H1 (cell line): ENCODE results near the gene HOXB4. TPM values are rescaled to one million over a fixed set of nuclear protein-coding genes. Genes with fewer than 3 reads are reported as not detected.

Experiments used
- CTCF ChIA-PET: fragments of 300-600 bp; sonication (Branson Sonifier 250); formaldehyde crosslinking; loops from one replicate; lab custom pipeline; 2021; ENCODE audit not compliant: partially characterized antibody; lab: Charles Lee
- POLR2A ChIA-PET: fragments of 300-600 bp; sonication (Branson Sonifier 250); formaldehyde crosslinking; loops from one replicate; lab custom pipeline; 2021; ENCODE audit warnings: inconsistent platforms; ENCODE audit not compliant: partially characterized antibody; lab: Charles Lee
- DNase-seq, 2 experiments: peaks; one replicate each; pipeline versions ENCODE4 v3.0.0 to v3.0.0-alpha.2; 2010 to 2022; ENCODE audit warnings: low spot score in 2 of 2, low read depth in 1 of 2, mixed read lengths in 1 of 2
- FAIRE-seq: peaks from 2 replicates; lab custom pipeline; 2011; peaks lifted over from hg19 to GRCh38; lab: Jason Lieb, UNC
- H2AFZ ChIP-seq: 2 replicates; pipeline ENCODE4 v1.8.1; 2012; ENCODE audit warnings: low read length, inconsistent platforms
- H2AK5ac ChIP-seq: 2 replicates; pipeline ENCODE4 v1.6.1; 2013; ENCODE audit warnings: low read depth, low read length
- H2BK120ac ChIP-seq: replicated peaks from 2 replicates; pipeline ENCODE3; 2013; ENCODE audit warnings: low read depth, low read length, inconsistent platforms
- H2BK12ac ChIP-seq: 2 replicates; pipeline ENCODE4 v1.6.1; 2013; ENCODE audit warnings: low read depth, low read length
- H2BK15ac ChIP-seq: 2 replicates; pipeline ENCODE4 v1.6.1; 2013; ENCODE audit warnings: low read length
- H2BK20ac ChIP-seq: 2 replicates; pipeline ENCODE4 v1.6.1; 2013; ENCODE audit warnings: low read length
- H2BK5ac ChIP-seq: 2 replicates; pipeline ENCODE4 v1.6.1; 2013; ENCODE audit warnings: low read depth, low read length
- H3K14ac ChIP-seq: 2 replicates; pipeline ENCODE4 v1.6.1; 2013; ENCODE audit warnings: inconsistent platforms; ENCODE audit not compliant: insufficient read length
- H3K18ac ChIP-seq: 2 replicates; pipeline ENCODE4 v1.6.1; 2013; ENCODE audit warnings: low read length; ENCODE audit errors: extremely low read depth
- H3K23ac ChIP-seq: 2 replicates; pipeline ENCODE4 v1.6.1; 2013; ENCODE audit warnings: inconsistent platforms; ENCODE audit not compliant: insufficient read length
- H3K23me2 ChIP-seq: 2 replicates; pipeline ENCODE4 v1.6.1; 2013; ENCODE audit warnings: low read depth, low read length
- H3K27ac ChIP-seq: 2 replicates; pipeline ENCODE4 v1.6.1; 2011; ENCODE audit warnings: low read depth, low read length, inconsistent platforms
- H3K27me3 ChIP-seq, 4 experiments: replicated peaks in 1 of 4; 1 replicate in 1 of 4; 2 replicates in 3 of 4; pipeline versions ENCODE4 v1.6.1 to v1.8.1; 2011 to 2013; ENCODE audit warnings: low read length in 3 of 4, mild to moderate bottlenecking in 3 of 4, inconsistent platforms in 2 of 4, mixed read lengths in 2 of 4, moderate library complexity in 1 of 4; ENCODE audit not compliant: control insufficient read depth in 3 of 4, insufficient read depth in 3 of 4; ENCODE audit errors: extremely low read depth in 1 of 4
- H3K36me3 ChIP-seq, 4 experiments: 2 replicates each; pipeline versions ENCODE4 v1.6.1 to v1.8.1; 2011 to 2013; ENCODE audit warnings: mild to moderate bottlenecking in 4 of 4, low read length in 3 of 4, moderate library complexity in 2 of 4, control low read depth in 1 of 4, inconsistent platforms in 1 of 4; ENCODE audit not compliant: insufficient read depth in 4 of 4, control insufficient read depth in 2 of 4
- H3K4ac ChIP-seq: replicated peaks from 2 replicates; pipeline ENCODE3; 2013; ENCODE audit warnings: low read length, low read depth, mixed read lengths, inconsistent platforms; ENCODE audit not compliant: insufficient read length
- H3K4me1 ChIP-seq, 4 experiments: replicated peaks in 1 of 4; 1 replicate in 1 of 4; 2 replicates in 3 of 4; pipeline versions ENCODE4 v1.6.1 to v1.8.1; 2011 to 2013; ENCODE audit warnings: low read length in 3 of 4, inconsistent platforms in 2 of 4, mixed read lengths in 1 of 4; ENCODE audit not compliant: insufficient read depth in 4 of 4, control insufficient read depth in 3 of 4
- H3K4me2 ChIP-seq, 2 experiments: 2 replicates each; pipeline versions ENCODE4 v1.6.1 to v1.8.1; 2011 to 2013; ENCODE audit warnings: low read depth in 2 of 2, low read length in 2 of 2, control low read depth in 1 of 2, inconsistent platforms in 1 of 2, mild to moderate bottlenecking in 1 of 2; ENCODE audit not compliant: insufficient read depth in 1 of 2
- H3K4me3 ChIP-seq, 4 experiments: fragments of 200-600, 300-600 bp in 1 of 4; sonication (generic), shearing (Covaris generic), sonication (Bioruptor Twin) in 1 of 4; 2 replicates each; pipeline versions ENCODE4 v1.5.1 to v1.8.1; 2011 to 2016; ENCODE audit warnings: low read length in 4 of 4, low read depth in 3 of 4, control low read depth in 2 of 4, inconsistent platforms in 2 of 4, mild to moderate bottlenecking in 2 of 4, mixed read lengths in 1 of 4, moderate library complexity in 1 of 4; ENCODE audit not compliant: insufficient read depth in 2 of 4; ENCODE audit errors: extremely low read depth in 1 of 4
- H3K56ac ChIP-seq: replicated peaks from 2 replicates; pipeline ENCODE3; 2013; ENCODE audit warnings: low read depth, mild to moderate bottlenecking, mixed read lengths, low read length, inconsistent platforms; ENCODE audit not compliant: insufficient read length
- H3K79me1 ChIP-seq: 2 replicates; pipeline ENCODE4 v1.6.1; 2013; ENCODE audit warnings: low read depth, low read length, control low read depth
- H3K79me2 ChIP-seq, 2 experiments: 2 replicates each; pipeline versions ENCODE4 v1.6.1 to v1.8.1; 2012 to 2013; ENCODE audit warnings: low read length in 2 of 2, mild to moderate bottlenecking in 2 of 2, inconsistent platforms in 1 of 2; ENCODE audit not compliant: insufficient read depth in 2 of 2, control insufficient read depth in 1 of 2
- H3K9ac ChIP-seq, 4 experiments: replicated peaks in 1 of 4; 1 replicate in 1 of 4; 2 replicates in 3 of 4; pipeline versions ENCODE4 v1.6.1 to v1.8.1; 2011 to 2013; ENCODE audit warnings: low read depth in 3 of 4, low read length in 3 of 4, control low read depth in 2 of 4, mild to moderate bottlenecking in 2 of 4, moderate library complexity in 2 of 4, inconsistent platforms in 1 of 4; ENCODE audit errors: extremely low read depth in 1 of 4
- H3K9me3 ChIP-seq, 2 experiments: 2 replicates each; pipeline versions ENCODE4 v1.6.1 to v1.8.1; 2012 to 2013; ENCODE audit warnings: mild to moderate bottlenecking in 2 of 2, moderate library complexity in 2 of 2, control low read depth in 1 of 2, inconsistent platforms in 1 of 2, low read depth in 1 of 2, low read length in 1 of 2, mixed read lengths in 1 of 2; ENCODE audit not compliant: insufficient read depth in 2 of 2
- H4K20me1 ChIP-seq, 2 experiments: replicated peaks in 1 of 2; 2 replicates each; pipeline versions ENCODE3 to v1.8.1; 2011 to 2013; ENCODE audit warnings: inconsistent platforms in 2 of 2, low read length in 2 of 2, mild to moderate bottlenecking in 1 of 2; ENCODE audit not compliant: insufficient read depth in 2 of 2, control insufficient read depth in 1 of 2
- H4K5ac ChIP-seq: 2 replicates; pipeline ENCODE4 v1.6.1; 2013; ENCODE audit warnings: low read length, low read depth, mixed read lengths, inconsistent platforms; ENCODE audit not compliant: insufficient read length
- H4K8ac ChIP-seq: 2 replicates; pipeline ENCODE4 v1.8.0; 2013; ENCODE audit warnings: mild to moderate bottlenecking, moderate library complexity, low read length, inconsistent platforms; ENCODE audit not compliant: insufficient read depth; ENCODE audit errors: extremely low read depth
- H4K91ac ChIP-seq: replicated peaks from 2 replicates; pipeline ENCODE3; 2013; ENCODE audit warnings: low read length, mixed read lengths, inconsistent platforms; ENCODE audit not compliant: insufficient read length
- CTBP2 ChIP-seq: IDR thresholded peaks from 2 replicates; pipeline ENCODE4 v1.7.0; 2011; ENCODE audit warnings: borderline replicate concordance, mild to moderate bottlenecking, moderate library complexity, mixed read lengths, low read length; ENCODE audit not compliant: insufficient read depth, insufficient read length
- EGR1 ChIP-seq: IDR thresholded peaks from 2 replicates; pipeline ENCODE4 v1.6.1; 2011; ENCODE audit warnings: low read depth, low read length, borderline replicate concordance
- RBBP5 ChIP-seq: IDR thresholded peaks from 2 replicates; pipeline ENCODE4 v1.7.1; 2012; ENCODE audit warnings: low read depth, mild to moderate bottlenecking, inconsistent platforms, low read length, moderate library complexity, borderline replicate concordance
- SP2 ChIP-seq: IDR thresholded peaks from 2 replicates; pipeline ENCODE4 v1.6.1; 2012; ENCODE audit warnings: mild to moderate bottlenecking, low read length, inconsistent platforms
- TBP ChIP-seq: IDR thresholded peaks from 2 replicates; pipeline ENCODE4 v1.6.1; 2011; ENCODE audit warnings: low read depth, low read length, improper control_type of control experiment
- YY1 ChIP-seq: IDR thresholded peaks from 2 replicates; pipeline ENCODE4 v1.6.1; 2011; ENCODE audit warnings: low read depth, mild to moderate bottlenecking, low read length
- WGBS, 2 experiments: shearing (Covaris generic) in 1 of 2; methylation state at CpG; one replicate each; pipeline versions ENCODE4 v1.1.6 to v1.1.7; 2013 to 2015; ENCODE audit warnings: low lambda C conversion rate in 2 of 2, mixed read lengths in 2 of 2, inconsistent platforms in 1 of 2, low coverage in 1 of 2, missing lambda C conversion rate in 1 of 2; ENCODE audit not compliant: insufficient replicate concordance in 2 of 2, insufficient coverage in 1 of 2, insufficient read length in 1 of 2; ENCODE audit errors: extremely low coverage in 1 of 2, missing lambda C conversion rate in 1 of 2; 5-methylcytosine and 5-hydroxymethylcytosine counted together
- polyA plus RNA-seq, 7 experiments: library from polyadenylated mRNA; depleted of rRNA in 3 of 7; stranded (reverse) in 5 of 7; unstranded in 2 of 7; fragments of >200 nt in 5 of 7; fragments of 200-250 nt in 2 of 7; gene quantifications; 1 replicate in 5 of 7; 2 replicates in 1 of 7; 4 replicates in 1 of 7; pipeline versions ENCODE4 v1.2.1 to v1.2.3, GENCODE V29; 2011 to 2013; ENCODE audit warnings: missing spikeins in 2 of 7, mixed read lengths in 2 of 7
- total RNA-seq: library from RNA; stranded (reverse); fragmentation: NEBNext Ultra II Directional; extraction: Animal tissue kit (Norgen Biotek cat#: 25700); gene quantifications from 2 replicates; pipeline ENCODE4 v1.2.1, GENCODE V29; 2021
- TF ChIP-seq, protein P1 (sequence below): IDR thresholded peaks from 2 replicates; pipeline ENCODE4 v1.6.1; 2011; ENCODE audit warnings: low read length, improper control_type of control experiment
- TF ChIP-seq, protein P2 (sequence below), 3 experiments: IDR thresholded peaks; 1 replicate in 2 of 3; 2 replicates in 1 of 3; pipeline versions ENCODE4 v1.5.1 to v1.6.1; 2011; ENCODE audit warnings: low read length in 3 of 3, mild to moderate bottlenecking in 3 of 3, inconsistent platforms in 2 of 3, low read depth in 1 of 3, moderate library complexity in 1 of 3; ENCODE audit not compliant: insufficient read depth in 1 of 3; ENCODE audit errors: control extremely low read depth in 1 of 3

The HOXB4 gene
- total and polyA plus RNA-seq, 2 of the 8 experiments (the other 6 are each of a cell fraction or from before 2014, with no cell fraction given) = not detected

DNA sequence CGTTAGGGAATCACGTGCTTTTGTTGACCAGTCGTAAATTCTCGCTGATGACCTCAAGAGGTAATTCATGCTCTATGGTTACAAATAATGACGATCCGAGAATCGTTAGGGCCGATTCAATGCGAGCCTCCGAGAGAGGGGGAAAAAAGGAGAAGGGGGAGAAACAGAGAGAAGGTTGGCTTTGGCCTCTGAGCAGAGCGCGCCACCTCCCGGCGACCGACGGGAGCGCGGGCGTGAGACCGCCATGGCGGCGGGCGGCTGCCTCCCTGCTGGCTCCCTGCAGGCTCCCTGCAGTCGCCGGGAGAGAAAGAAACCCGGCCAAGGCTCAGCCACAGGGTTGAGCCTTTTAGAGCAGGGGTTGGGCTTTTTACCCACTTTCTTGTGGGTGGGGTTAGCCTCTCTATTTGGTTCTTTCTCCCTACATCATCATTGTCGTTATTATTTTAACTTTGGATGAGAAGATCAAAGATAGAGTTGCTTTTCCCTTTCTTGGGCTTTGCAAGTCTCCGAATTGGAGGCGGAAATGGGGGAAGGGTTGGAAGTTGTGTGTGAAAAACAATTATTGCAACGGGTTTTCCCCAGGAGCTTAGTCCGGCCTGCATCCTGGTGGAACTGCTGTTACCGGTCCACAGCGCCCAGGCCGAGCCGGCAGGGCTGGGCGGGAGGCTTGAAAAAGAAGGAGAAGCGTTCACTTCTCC, 15.8 kb upstream of the HOXB4 start:
- no peak overlapping the region for H2BK15ac ChIP-seq
- no peak overlapping the region for H2BK5ac ChIP-seq
- H2AFZ ChIP-seq = no peak overlapping the region
- H3K9ac ChIP-seq = no peak overlapping the region
- peak; percentile 51 to 95 for DNase-seq
- H3K23me2 ChIP-seq = no peaks in the 10 kb centered on the region; the same call in 1 of the 2 replicates
- CTCF ChIA-PET = interaction anchor here (0.7 to 7.0 kb wide), 39 partner anchors 15 to 435 kb away, joined by 3 to 53 read pairs (median 5); partner anchors contain the start of gene HOXB9
- no peak overlapping the region for H3K14ac ChIP-seq
- H3K56ac ChIP-seq = no peak overlapping the region
- H4K91ac ChIP-seq = no peak overlapping the region
- no peak for FAIRE-seq
- no peak overlapping the region for H3K23ac ChIP-seq
- H3K27ac ChIP-seq = no peak overlapping the region
- no peaks in the 10 kb centered on the region for H3K79me2 ChIP-seq
- 4% methylated on average over 33 of the region's 37 CpGs; no CpG with 5 or more reads in 1 of the 2 experiments for WGBS, 2 experiments
- no peak overlapping the region for H2BK12ac ChIP-seq
- H3K4me3 ChIP-seq = no peak overlapping the region
- POLR2A ChIA-PET = no interaction called here
- H3K4me1 ChIP-seq = peaks cover 0 to 12% (median 4%) of the 10 kb centered on the region in 4 experiments; a peak in 5 of 7 replicates
- no peak overlapping the region; the same call in 1 of the 2 replicates for H3K18ac ChIP-seq
- H2BK20ac ChIP-seq = no peak overlapping the region
- H3K79me1 ChIP-seq = no peaks in the 10 kb centered on the region
- peaks cover 96 to 100% (median 99%) of the 10 kb centered on the region in 4 experiments for H3K27me3 ChIP-seq
- H4K5ac ChIP-seq = no peak overlapping the region
- no peaks in the 10 kb centered on the region; a peak in 1 of 8 replicates for H3K36me3 ChIP-seq
- H3K9me3 ChIP-seq = no peaks in the 10 kb centered on the region; a peak in 1 of 4 replicates
- no peak overlapping the region for H3K4ac ChIP-seq
- no peak overlapping the region for H4K8ac ChIP-seq
- H4K20me1 ChIP-seq = peaks cover 37 to 45% of the 10 kb centered on the region in 2 experiments
- H2BK120ac ChIP-seq = no peak overlapping the region
- peak overlapping the region in 1 of 2 experiments; percentile 45; a peak in 3 of 4 replicates for H3K4me2 ChIP-seq
- H2AK5ac ChIP-seq = no peak overlapping the region
- TF ChIP-seq RBBP5 (0 out of 2 replicates have a peak, but pooled peaks have one; percentile 13), YY1 (peak; percentile 94), SP2 (no peak), TBP (no peak), EGR1 (no peak), CTBP2 (no peak)
- TF ChIP-seq, protein P1, sequence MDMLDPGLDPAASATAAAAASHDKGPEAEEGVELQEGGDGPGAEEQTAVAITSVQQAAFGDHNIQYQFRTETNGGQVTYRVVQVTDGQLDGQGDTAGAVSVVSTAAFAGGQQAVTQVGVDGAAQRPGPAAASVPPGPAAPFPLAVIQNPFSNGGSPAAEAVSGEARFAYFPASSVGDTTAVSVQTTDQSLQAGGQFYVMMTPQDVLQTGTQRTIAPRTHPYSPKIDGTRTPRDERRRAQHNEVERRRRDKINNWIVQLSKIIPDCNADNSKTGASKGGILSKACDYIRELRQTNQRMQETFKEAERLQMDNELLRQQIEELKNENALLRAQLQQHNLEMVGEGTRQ = peak; percentile 11; the same call in 1 of the 2 replicates
- TF ChIP-seq, protein P2, sequence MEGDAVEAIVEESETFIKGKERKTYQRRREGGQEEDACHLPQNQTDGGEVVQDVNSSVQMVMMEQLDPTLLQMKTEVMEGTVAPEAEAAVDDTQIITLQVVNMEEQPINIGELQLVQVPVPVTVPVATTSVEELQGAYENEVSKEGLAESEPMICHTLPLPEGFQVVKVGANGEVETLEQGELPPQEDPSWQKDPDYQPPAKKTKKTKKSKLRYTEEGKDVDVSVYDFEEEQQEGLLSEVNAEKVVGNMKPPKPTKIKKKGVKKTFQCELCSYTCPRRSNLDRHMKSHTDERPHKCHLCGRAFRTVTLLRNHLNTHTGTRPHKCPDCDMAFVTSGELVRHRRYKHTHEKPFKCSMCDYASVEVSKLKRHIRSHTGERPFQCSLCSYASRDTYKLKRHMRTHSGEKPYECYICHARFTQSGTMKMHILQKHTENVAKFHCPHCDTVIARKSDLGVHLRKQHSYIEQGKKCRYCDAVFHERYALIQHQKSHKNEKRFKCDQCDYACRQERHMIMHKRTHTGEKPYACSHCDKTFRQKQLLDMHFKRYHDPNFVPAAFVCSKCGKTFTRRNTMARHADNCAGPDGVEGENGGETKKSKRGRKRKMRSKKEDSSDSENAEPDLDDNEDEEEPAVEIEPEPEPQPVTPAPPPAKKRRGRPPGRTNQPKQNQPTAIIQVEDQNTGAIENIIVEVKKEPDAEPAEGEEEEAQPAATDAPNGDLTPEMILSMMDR (IDR thresholded peaks at IDR 0.05; ENCODE audit: control extremely low read depth in 1 of 3, insufficient read depth in 1 of 3, low read depth in 1 of 3, low read length in 3 of 3) = peak; percentile 86 to 89 (median 89)
